ELR (cell line): ENCODE results near the gene PIGM.
A peak's percentile ranks its signal among the peaks of the same experiment; 100 is the strongest.

Experiments
- DNase-seq: peaks from one replicate; pipeline ENCODE4 v3.0.0-alpha.2; 2015; ENCODE audit warnings: low read depth

The PIGM gene

DNA sequence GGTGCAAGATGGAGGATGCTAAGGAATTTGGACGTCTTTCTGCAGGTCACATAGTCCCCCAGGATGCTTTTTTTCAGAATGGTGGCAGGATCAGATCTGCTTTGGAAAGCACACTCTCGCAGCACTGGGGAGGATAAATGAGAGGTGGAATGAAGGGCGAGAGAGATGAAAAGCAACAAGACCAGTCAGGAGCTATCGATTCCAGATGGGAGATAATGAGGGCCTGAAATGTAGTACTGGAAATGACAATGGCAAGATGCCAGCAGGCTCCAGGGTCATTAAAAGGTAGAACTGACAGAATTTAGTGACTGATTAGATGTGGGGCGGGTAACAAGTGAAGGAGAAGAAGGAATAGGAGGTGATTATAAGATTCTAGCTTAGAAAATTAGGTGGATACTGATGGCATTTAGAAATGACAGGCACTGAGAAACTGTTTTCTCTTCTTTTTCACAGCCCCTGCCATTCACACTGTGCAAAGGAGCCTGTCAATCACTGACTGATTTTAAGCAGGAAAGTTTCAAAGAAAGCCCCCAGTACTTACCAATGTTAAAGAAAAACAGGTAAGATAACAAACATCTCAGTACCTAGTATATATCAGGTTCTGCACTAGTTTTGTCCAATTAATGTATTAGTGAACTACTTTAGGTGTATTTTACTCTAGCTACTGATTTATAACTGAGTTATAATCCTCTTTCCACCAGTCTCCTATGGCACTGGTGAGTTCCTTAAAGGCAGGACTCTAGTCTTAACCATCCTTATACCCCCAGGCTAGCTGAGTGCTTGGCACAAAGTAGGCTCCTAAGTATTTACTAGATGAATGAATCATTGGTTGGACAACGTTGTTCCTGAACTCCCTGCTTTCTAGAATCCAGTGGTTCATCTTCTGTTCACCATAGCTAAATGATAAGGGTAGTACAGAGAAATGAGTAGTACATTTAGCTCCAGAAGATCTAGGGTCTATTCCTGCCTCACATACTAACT, 9.2 kb downstream of the PIGM start:
- peak; percentile 60 for DNase-seq

DNA sequence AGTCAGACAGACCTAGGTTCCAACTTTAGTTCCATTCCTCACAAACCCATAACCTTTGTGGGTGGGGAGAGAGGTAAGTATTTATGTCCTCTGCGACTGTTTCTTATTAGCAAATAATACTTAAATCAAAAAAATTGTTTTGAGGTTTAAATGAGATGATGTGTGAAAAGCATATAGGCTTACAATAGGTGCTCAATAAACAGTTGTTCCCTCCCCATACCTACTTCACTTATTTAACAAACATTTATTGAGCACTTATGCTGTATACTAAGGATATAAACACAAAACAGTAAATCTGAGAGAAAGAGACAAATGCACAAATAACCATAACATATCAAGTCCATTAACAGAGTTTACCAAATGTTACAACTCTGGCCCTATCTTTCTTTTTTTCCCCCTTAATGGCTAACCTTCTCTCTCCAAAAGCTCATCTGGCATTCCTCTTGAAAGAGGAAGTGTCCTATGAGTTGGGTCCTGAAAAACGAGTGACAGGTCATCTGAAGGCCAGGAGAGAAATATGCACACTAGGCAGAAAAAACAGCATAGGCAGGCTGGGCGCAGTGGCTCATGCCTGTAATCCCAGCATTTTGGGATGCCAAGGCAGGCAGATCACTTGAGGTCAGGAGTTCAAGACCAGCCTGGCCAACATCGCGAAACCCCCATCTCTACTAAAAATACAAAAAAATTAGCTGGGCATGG, 10.3 kb downstream of the PIGM start:
- no peak for DNase-seq

DNA sequence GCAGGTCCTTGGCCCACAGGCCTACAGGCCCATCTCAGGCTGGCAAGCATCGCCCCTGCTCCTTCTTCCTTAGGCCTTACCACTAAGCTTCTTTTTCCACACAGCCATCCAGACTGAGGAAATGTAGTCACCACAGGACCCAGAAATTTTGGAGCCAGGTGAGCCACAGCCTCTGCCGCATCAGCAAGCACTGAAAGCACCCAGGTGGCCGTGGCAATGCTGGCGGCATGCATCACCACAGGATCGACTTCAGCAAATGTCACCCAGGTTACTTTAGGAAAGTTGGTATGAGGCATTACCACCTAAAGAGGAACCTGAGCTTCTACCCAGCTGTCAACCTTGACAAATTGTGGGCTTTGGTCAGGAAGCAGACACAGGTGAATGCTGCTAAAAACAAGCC, 11.6 kb downstream of the PIGM start:
- no peak for DNase-seq

DNA sequence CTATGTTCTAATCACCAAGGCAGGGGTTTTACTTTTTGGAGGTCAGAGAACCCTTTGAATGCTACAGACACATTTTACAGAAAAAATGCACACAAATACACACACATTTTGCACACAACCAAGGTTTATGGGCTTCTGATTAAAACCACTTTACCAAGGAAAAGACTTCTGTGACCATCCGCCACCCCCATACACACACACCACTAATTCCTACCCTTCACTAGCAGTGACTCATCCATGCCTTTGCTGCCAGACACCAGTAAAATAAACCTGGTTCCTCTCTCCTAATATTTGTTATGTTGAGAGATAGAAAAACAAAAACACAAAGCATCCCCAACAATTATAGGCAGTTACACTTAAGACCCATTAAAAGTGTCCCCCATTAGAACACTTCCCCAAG, 12.9 kb downstream of the PIGM start:
- peak; percentile 56 for DNase-seq

DNA sequence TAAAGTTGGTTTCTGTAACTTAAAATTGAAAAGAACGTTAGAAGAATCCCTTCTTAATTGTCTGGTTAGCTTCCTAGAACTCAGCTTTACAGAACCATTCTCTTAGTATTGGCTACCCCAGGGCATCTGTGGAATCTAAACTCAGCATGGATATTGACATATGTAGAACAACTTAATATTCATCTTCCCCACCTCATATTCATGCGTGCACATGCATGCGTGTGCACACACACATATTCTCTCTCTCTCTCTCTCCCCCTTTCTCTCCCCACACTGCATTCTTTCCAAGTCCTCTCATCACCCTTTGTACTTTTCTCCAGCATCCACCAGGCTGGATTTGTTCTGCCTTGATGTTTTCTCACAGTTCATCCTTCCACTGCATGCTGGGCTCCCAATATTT, 13.4 kb downstream of the PIGM start:
- no peak for DNase-seq

DNA sequence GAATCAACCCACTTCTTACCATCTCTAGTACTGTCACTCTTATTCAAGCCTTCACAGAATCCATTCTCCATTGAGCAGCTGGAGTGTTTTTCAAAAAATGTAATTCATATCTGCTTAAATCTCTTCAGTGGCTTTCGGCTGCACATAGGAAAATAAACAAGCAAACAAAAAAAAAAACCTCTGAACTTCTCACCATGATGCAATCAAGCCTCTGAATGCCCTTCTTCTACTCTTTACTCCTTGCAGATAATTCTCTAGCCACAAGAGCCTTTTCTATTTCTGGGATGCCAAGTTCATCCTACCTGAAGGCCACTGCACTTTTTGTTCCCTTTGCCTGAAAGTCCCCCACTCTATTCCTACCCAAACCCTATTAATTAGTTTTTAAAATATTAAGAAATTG, 14.2 kb downstream of the PIGM start:
- no peak for DNase-seq

DNA sequence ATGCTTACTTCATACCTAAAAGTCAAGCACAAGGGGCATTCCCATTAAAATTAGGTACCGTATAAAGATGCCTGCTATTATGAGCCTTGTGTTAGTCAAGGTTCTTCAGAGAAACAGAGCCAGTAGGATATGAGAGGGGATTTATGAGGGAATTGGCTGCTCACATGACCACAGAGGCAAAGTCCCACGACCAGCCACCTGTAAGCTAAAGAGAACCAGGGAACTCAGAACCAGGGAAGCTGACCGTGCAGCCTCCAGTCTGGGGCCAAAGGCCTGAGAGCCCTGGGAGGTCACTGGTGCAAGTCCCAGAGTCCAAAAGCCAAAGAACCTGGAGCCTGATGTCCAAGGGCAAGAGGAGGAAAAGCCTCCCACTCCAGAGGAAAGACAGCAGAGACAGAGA, 20.0 kb downstream of the PIGM start:
- no peak for DNase-seq

DNA sequence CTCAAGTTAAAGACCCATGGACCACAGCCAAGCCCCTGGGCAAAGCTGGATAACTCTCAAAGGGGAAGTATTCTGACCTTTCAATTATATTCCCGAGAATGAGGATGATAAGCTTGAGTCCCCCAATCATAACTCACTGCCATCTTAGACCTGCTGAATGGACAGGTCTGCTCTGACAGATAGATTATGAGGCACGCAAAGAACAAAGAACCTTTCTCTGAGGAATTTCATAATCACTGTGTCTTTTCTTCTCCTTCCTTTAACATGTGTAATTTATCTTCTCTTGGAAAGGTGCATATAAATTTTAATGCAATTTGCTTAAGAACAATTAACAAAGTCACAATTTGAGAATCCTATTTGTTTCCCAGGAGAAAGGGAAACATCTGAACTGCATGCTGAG, 22.0 kb downstream of the PIGM start:
- no peak for DNase-seq

DNA sequence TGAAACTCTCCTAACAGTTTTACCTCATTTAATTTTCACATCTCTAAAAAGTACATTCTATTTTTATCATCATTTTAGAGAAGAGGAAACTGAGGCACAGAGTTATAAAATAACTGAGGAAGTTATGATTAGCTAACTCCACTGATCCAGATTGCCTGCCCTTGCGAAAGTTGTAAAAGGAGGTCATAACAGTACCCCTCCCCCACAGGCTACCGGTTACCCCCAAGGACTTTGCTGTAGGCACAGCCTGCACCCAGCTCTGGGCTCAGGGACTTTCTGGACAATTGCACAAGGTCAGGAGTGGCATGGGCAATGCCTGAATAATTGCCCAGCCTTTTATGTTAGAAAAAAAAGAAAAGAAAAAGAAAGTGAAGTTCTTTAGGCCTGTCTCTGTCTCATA, 22.7 kb downstream of the PIGM start:
- DNase-seq: no peak

DNA sequence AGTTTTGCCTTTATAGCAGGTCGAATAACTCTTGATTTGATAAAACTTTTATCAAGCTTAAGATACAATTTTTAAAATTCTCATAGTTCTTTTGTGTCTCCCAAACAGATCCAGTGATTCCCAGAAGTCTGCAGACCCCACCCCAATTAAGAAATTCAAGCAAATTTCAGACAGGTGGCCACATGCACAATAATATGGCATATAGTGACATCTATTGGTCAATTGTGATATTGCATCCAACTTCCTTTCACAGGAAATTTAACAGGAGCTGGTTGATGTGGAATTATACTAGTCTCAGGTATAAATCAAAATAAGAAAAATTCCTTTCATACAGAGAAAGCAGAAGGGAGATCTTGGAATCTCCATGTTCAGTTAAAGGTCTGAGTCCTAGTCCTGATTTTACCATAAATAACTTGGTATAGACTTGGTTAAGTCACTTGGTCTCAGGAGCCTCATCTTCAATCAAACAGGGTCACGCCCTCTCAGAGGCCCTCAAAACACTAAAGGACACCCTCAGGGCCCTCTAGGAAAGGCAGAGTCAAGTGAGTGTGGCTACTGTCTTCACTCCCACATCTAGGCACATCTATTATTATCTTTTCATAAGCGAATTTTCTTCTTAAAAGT, 24.1 kb downstream of the PIGM start:
- DNase-seq: peak; percentile 54

DNA sequence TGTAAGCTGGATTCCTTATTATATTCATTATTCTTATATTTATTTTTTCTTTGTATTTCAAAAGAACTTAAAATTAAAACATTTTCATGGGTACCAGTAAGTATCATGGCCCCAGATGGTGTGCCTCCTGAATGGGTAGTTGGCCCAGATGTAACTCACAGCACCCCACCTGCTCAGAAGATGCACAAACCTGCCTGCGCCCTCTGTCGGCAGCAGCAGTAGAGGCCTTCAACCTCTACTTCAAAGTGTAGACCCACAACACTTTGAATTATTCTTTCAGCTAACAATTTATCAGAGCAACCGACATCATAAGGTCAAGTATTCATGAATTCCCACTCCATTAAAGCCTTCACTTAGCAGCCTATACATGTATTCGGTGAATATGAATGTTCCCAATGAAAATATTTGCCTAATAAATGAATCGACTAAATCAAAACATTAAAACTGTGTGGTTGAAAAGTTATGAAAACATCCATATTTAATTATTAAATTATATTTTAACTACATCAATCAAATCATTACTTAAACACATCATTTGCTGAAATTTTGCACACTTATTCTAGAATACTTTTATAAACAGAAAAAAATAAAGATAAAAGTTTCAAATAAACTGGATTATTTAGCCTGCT, 25.4 kb downstream of the PIGM start:
- DNase-seq: peak; percentile 81

DNA sequence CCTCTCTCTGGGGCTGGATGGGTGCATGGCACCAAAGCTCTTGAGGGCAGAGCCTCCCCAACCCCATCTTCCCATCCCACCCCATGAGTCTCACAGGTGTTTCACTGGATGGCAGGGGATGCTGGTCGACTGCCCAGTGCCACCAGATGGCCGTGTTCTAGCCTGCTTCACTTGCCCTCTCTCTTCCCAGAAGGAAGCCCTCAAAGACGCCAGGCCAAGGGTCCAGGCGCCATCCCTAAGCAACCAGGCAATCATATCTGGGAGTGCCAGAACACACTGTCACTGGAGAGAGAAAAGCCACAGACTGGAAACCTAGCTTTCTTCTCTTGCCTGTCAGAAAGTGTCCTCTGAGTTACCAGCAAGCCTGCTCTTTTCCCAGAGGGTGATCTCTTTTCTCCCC, 26.7 kb downstream of the PIGM start:
- no peak for DNase-seq

DNA sequence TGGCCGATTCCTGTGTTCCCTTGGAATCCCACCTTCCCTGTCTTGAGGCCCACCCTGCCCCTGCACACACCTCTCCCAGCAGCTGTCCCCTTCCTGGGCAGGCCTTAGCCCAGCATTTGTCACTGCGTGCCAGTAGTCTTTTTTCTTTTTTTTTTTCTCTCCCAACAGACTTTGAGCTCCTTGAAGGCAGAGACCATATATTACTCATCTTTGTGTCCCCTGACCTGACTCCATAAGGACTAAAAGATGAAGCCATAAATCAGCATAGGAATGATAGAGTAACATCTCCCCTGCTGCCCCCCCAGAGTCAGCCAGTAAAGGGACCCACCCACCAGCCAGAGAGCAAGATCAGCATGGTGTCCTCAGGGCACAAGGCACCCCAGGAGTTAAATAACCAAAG, 27.4 kb downstream of the PIGM start:
- no peak for DNase-seq

DNA sequence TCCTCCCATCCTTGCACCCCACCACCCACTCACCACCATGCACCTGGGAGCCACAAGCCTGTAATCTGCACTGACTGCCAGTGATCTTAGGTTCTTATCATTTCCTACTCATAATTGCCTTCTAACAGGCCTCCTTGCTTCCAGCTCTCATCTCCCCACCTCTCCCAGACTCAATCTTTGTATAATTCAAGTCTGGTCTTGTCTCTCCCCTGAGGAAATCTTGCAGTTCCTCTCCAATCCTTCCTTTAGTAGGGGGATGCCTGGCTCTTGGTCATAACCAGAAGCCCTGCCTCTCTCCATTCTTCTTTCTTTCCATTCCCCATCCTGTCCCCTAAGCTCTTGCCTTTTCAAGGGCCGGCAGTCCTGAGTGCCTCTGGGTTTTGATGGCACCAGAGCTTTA, 27.8 kb downstream of the PIGM start:
- DNase-seq: no peak

DNA sequence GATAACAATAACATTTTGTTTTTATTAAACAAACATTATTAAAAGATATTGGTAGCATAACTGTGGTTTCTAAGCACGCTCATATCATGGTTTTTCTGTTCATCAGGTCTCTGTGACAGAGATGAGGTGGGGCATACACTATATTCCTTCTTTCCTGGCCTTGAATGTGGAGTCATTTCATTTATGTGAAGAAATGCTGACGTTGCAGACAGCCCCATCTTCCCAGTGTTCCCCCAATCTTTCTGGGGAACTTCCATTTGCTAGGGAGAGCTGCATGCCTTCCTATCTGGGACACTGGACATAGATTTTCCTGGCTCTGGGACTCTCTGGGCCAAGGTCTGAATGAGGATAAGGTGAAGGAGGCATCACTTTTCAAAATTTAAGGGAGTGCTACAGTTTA, 30.4 kb downstream of the PIGM start:
- DNase-seq: no peak

DNA sequence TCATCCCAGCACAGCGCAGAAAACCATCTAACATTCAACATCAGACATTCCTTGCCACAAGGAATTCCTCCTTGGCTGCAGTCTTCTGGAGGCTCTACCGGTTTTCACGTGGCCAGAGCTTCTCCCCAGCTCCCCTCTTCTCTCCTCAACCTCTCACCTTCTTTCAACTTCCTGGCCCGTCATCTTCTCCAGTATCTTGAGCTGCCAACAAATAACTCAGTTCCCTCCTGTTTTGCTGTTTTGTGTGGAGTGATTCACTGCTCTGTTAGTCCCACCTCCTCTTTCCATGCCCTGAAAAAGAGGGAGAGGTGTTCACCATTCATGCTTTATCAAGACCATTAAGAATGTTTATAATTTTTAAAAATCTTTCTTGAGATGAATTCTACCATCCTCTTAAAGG, 32.6 kb downstream of the PIGM start:
- peak; percentile 38 for DNase-seq

DNA sequence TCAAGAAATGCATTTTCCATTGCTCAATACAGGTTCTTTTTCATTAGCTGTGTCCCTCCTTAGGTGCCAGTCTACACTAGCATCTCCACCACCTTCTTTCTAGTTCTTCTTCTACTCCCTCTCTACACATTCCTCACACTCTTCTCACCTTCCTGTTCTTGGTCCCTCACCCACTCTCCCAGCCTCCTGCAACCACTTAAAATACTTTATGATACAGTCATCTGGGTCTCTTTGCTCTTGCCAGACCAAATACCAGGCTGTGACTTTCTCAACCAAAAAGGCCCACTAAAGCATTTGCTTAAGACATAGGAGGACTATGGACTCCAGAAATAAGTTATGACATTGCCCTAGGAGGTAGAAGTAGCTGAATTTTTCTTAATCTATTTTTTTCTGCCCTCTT, 35.1 kb downstream of the PIGM start:
- peak; percentile 91 for DNase-seq

DNA sequence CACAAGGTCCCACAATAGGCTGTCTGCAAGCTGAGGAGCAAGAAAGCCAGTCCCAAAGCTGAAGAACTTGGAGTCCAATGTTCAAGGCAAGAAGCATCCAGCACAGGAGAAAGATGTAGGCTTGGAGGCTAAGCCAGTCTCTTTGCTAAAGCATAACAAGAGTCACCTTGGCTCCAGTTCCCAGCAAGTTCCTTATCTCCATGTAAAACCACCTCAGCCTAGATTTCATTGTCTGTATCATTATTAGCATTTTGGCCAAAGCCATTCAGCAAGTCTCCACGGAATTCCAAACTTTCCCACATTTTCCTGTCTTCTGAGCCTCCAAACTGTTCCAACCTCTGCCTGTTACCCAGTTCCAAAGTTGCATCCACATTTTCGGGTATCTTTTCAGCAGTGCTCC, 36.9 kb downstream of the PIGM start:
- DNase-seq: no peak

DNA sequence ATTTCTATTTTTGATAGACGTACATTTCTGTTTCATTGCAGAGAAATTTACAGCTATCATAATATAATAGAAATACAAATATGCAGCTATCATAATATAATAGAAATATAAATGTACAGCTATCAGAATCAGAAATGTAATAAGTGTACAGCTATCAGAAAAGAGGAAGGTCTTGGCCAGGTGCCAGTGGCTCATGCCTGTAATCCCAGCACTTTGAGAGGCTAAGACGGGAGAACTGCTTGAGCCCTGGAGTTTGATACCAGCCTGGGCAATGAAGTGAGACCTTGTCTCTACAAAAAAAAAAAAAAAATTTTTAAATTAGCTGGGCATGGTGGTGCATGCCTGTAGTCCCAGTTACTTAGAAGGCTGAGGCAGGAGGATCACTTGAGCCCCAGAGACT, 37.9 kb downstream of the PIGM start:
- DNase-seq: no peak

DNA sequence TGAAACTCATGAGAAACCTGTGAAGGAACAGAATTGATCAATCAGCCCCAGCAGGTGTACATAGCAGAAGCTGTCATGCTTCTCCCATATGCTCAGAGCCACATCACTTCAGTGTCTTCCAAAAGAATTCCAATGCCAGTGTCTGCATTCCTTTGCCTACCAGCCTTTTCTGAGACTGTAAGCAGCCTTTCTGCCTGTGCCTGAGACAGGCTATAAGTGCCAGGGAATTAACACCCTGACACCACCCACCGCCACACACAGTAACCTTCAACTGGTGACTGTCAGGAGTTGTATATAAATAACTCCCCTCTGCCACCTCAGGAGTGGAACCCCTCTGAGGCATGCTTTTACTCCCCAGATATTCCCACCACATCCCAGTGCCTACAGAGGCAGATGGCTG, 39.6 kb downstream of the PIGM start:
- DNase-seq: no peak

DNA sequence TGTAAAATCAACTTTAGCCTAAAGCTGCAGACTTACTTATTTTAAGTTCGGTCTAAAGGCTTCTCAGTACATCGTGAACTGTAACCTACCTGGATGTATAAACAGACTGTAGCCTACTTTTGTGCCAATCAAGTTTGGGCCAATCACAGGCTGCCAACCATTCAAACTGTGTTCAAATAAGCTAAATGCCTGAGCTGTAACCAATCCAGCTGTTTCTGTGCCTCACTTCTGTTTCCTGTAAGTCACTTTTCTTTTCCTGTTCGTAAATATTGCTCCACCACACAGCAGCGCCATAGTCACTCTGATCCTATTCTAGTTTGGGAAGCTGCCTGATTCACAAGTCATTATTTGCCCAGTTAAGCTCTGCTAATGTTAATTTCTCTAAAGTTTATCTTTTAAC, 40.3 kb downstream of the PIGM start:
- peak; percentile 22 for DNase-seq

DNA sequence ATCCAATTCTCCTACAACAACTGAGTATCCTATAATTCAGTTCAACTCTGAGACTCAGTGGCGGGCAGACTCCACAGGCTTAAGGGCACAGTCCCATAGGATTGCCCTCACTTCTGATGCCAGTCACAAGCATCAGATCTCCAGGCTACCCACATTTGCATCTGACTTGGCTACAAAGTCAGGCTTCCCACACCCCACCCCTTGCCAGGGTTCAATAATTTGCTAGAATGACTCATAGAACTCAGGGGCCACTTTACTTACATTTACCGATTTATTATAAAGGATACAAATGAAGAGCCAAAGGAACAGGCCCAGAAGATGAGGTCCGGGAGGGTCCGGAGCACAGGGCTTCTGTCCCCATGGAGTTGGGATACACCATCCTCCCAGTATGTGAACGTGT, 41.8 kb downstream of the PIGM start:
- DNase-seq: no peak

DNA sequence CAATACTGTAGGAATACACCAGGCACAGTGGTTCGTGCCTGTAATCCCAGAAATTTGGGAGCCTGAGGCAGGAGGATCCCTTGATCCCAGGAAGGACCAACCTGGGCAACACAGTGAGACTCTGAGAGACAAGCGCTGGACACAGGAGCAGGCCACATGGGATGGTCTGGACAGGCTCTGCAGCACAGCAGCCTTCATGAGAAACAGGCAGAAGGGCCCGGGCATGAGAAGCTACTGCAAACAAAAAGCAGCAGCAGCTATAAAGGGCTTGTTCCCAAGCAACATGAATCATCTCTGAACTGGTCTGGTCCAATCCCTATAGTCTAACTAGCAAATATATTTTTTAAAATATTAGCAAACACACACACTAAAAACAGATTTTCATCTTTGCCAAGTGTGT, 42.2 kb downstream of the PIGM start:
- DNase-seq: no peak
